Panc1 (cell line): ENCODE data around the gene IMPG1. TPM values are rescaled to one million over a fixed set of nuclear protein-coding genes. Genes with fewer than 3 reads are reported as not detected.

ENCODE experiments used
- ATAC-seq: fragments of 200-7000 bp; cut with Tn5 transposase; 2 replicates; pipeline ENCODE4 v1.9.1; 2020; ENCODE audit warnings: mild to moderate bottlenecking, moderate library complexity
- BruUV-seq: library from RNA; stranded (reverse); fragments of 400-500 nt; replicated peaks from 2 replicates; lab custom pipeline; 2021; lab: Mats Ljungman, UMichigan
- CTCF ChIA-PET: fragments of 300-600 bp; sonication (Branson Sonifier 250); formaldehyde crosslinking; loops from one replicate; lab custom pipeline; 2022; ENCODE audit warnings: antibody characterized with exemption; lab: Charles Lee
- POLR2A ChIA-PET: fragments of 300-600 bp; sonication (Branson Sonifier 250); formaldehyde crosslinking; loops from one replicate; lab custom pipeline; 2022; ENCODE audit warnings: antibody characterized with exemption; lab: Charles Lee
- DNase-seq: peaks from one replicate; pipeline ENCODE4 v3.0.0-alpha.2; 2010; ENCODE audit warnings: low read depth, low spot score
- H3K27ac ChIP-seq: 2 replicates; pipeline ENCODE4 v1.5.1; 2011; ENCODE audit warnings: mild to moderate bottlenecking, low read length, inconsistent platforms
- H3K27me3 ChIP-seq: fragments of 200-500 bp; sonication (Bioruptor generic); 2 replicates; pipeline ENCODE4 v1.6.0; 2014; ENCODE audit warnings: low read length, inconsistent platforms; ENCODE audit not compliant: control insufficient read depth, insufficient read depth
- H3K36me3 ChIP-seq: fragments of 200-500 bp; sonication (Bioruptor generic); 2 replicates; pipeline ENCODE4 v1.5.1; 2014; ENCODE audit warnings: inconsistent platforms, mild to moderate bottlenecking, low read length, moderate library complexity; ENCODE audit not compliant: control insufficient read depth, insufficient read depth
- H3K4me1 ChIP-seq: 2 replicates; pipeline ENCODE4 v1.5.1; 2011; ENCODE audit warnings: inconsistent platforms, mild to moderate bottlenecking, low read length, moderate library complexity; ENCODE audit not compliant: control insufficient read depth, insufficient read depth
- H3K4me3 ChIP-seq, 2 experiments: 2 replicates each; pipeline ENCODE4 v1.5.1; 2011 to 2012; ENCODE audit warnings: low read depth in 2 of 2, low read length in 2 of 2, mild to moderate bottlenecking in 2 of 2, inconsistent platforms in 1 of 2, moderate library complexity in 1 of 2
- H3K9me3 ChIP-seq: fragments of 200-500 bp; sonication (Bioruptor generic); 2 replicates; pipeline ENCODE4 v1.5.1; 2014; ENCODE audit warnings: low read depth, mild to moderate bottlenecking, inconsistent platforms, low read length, moderate library complexity; ENCODE audit not compliant: control insufficient read depth, insufficient read depth
- POLR2AphosphoS5 ChIP-seq: IDR thresholded peaks from 2 replicates; pipeline ENCODE4 v1.6.1; 2012; ENCODE audit warnings: mild to moderate bottlenecking, low read depth, low read length, moderate library complexity
- SIN3A ChIP-seq: IDR thresholded peaks from 2 replicates; pipeline ENCODE4 v1.6.1; 2012; ENCODE audit warnings: low read depth, mild to moderate bottlenecking, low read length, moderate library complexity, borderline replicate concordance; ENCODE audit not compliant: insufficient read depth
- TCF7L2 ChIP-seq: IDR thresholded peaks from 2 replicates; pipeline ENCODE4 v1.6.1; 2011; ENCODE audit warnings: mild to moderate bottlenecking, low read depth, low read length, inconsistent platforms
- in situ Hi-C: cut with HindIII; loops from 2 replicates; pipeline ENCODE4 v1.10.0; 2016; ENCODE audit warnings: low sequenced_read_pairs, low pct_unique_long_range_greater_than_20kb
- intact Hi-C: fragments of 100-400 bp; cut with micrococcal nuclease; formaldehyde crosslinking; loops from one replicate; pipeline ENCODE4 v1.10.0; 2022; ENCODE audit not compliant: unreplicated experiment
- total RNA-seq: library from RNA; stranded (reverse); gene quantifications from one replicate; pipeline ENCODE4 v1.2.1, GENCODE V29; 2021; ENCODE audit not compliant: unreplicated experiment
- TF ChIP-seq, protein P1 (sequence below): fragments of 450-650 bp; IDR thresholded peaks from 2 replicates; pipeline ENCODE4 v1.5.1; 2017; ENCODE audit warnings: mild to moderate bottlenecking
- TF ChIP-seq, protein P2 (sequence below), 2 experiments: IDR thresholded peaks; 2 replicates each; pipeline ENCODE4 v1.6.1; 2011 to 2012; ENCODE audit warnings: low read depth in 2 of 2, control low read depth in 1 of 2, low read length in 1 of 2, mild to moderate bottlenecking in 1 of 2, moderate library complexity in 1 of 2; ENCODE audit not compliant: insufficient read depth in 1 of 2

The IMPG1 gene
- total RNA-seq, 1 experiment from 2014 or later, result not detected

- no peaks in the 10 kb centered on the region; the same call in 1 of the 2 replicates for H3K4me1 ChIP-seq
- in situ Hi-C loops (no loop called here), intact Hi-C loops (no loop called here)
- ATAC-seq (no peak), DNase-seq (no peak)
- ChIA-PET POLR2A (no interaction called here), CTCF (interaction anchor here (0.6 kb wide), 1 partner anchor 447 kb away, joined by 3 read pairs; no protein-coding TSS in a partner anchor)
- H3K27me3 ChIP-seq, result no peaks in the 10 kb centered on the region
- H3K4me3 ChIP-seq, result no peak overlapping the region
- no peak overlapping the region for H3K27ac ChIP-seq
- H3K36me3 ChIP-seq, result no peaks in the 10 kb centered on the region
- no TSS peak for BruUV-seq
- no peaks in the 10 kb centered on the region for H3K9me3 ChIP-seq
- no peak for TF ChIP-seq POLR2AphosphoS5
- TF ChIP-seq SIN3A, result no peak
- TF ChIP-seq, protein P1, sequence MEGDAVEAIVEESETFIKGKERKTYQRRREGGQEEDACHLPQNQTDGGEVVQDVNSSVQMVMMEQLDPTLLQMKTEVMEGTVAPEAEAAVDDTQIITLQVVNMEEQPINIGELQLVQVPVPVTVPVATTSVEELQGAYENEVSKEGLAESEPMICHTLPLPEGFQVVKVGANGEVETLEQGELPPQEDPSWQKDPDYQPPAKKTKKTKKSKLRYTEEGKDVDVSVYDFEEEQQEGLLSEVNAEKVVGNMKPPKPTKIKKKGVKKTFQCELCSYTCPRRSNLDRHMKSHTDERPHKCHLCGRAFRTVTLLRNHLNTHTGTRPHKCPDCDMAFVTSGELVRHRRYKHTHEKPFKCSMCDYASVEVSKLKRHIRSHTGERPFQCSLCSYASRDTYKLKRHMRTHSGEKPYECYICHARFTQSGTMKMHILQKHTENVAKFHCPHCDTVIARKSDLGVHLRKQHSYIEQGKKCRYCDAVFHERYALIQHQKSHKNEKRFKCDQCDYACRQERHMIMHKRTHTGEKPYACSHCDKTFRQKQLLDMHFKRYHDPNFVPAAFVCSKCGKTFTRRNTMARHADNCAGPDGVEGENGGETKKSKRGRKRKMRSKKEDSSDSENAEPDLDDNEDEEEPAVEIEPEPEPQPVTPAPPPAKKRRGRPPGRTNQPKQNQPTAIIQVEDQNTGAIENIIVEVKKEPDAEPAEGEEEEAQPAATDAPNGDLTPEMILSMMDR, result no peak
- no peak for TF ChIP-seq TCF7L2
- TF ChIP-seq, protein P2, sequence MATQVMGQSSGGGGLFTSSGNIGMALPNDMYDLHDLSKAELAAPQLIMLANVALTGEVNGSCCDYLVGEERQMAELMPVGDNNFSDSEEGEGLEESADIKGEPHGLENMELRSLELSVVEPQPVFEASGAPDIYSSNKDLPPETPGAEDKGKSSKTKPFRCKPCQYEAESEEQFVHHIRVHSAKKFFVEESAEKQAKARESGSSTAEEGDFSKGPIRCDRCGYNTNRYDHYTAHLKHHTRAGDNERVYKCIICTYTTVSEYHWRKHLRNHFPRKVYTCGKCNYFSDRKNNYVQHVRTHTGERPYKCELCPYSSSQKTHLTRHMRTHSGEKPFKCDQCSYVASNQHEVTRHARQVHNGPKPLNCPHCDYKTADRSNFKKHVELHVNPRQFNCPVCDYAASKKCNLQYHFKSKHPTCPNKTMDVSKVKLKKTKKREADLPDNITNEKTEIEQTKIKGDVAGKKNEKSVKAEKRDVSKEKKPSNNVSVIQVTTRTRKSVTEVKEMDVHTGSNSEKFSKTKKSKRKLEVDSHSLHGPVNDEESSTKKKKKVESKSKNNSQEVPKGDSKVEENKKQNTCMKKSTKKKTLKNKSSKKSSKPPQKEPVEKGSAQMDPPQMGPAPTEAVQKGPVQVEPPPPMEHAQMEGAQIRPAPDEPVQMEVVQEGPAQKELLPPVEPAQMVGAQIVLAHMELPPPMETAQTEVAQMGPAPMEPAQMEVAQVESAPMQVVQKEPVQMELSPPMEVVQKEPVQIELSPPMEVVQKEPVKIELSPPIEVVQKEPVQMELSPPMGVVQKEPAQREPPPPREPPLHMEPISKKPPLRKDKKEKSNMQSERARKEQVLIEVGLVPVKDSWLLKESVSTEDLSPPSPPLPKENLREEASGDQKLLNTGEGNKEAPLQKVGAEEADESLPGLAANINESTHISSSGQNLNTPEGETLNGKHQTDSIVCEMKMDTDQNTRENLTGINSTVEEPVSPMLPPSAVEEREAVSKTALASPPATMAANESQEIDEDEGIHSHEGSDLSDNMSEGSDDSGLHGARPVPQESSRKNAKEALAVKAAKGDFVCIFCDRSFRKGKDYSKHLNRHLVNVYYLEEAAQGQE (IDR thresholded peaks at IDR 0.05; ENCODE audit: insufficient read depth in 1 of 2, low read depth in 2 of 2, low read length in 1 of 2), result no peak
Measured at GRCh38 chr6:75936682-75937081, 135.8 kb downstream of the IMPG1 start.

DNA sequence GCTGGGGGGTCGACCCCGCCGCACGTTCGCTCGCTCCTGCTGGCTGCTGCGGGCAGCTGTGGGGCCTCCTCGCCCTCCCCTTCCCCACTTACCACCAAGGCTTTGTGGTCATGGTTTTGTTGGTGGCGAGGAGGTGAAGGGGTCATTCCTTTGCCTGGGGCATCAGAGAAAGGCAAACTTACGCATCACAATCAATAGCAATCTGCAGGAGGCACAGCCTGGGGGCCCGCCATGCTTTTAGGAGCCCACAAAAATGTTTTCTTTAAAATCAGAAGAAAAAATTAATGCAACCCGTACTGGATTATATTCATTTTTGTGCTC is 137.0 kb downstream of the IMPG1 start:
- peak overlapping the region; percentile 22 to 55; a peak in 3 of 4 replicates for H3K4me3 ChIP-seq
- in situ Hi-C loops (no loop called here), intact Hi-C loops (loop anchor here (2.0 kb wide), 1 partner anchor 1525 kb away; no protein-coding TSS in a partner anchor)

More for the DNA sequence above, 137.0 kb downstream of the IMPG1 start:
- POLR2A ChIA-PET, result no interaction called here
- DNase-seq (no peak), ATAC-seq (no peak)
- Histone ChIP-seq H3K27me3 (no peaks in the 10 kb centered on the region), H3K4me1 (no peaks in the 10 kb centered on the region; the same call in 1 of the 2 replicates), H3K27ac (no peak overlapping the region), H3K9me3 (no peaks in the 10 kb centered on the region), H3K36me3 (no peaks in the 10 kb centered on the region)
- CTCF ChIA-PET, result interaction anchor here (0.6 kb wide), 3 partner anchors 254 to 747 kb away, joined by 3 to 5 read pairs (median 3); no protein-coding TSS in a partner anchor
- BruUV-seq, result no TSS peak
- TF ChIP-seq POLR2AphosphoS5 (no peak), TCF7L2 (no peak), SIN3A (no peak)
- TF ChIP-seq, protein P2 (IDR thresholded peaks at IDR 0.05; ENCODE audit: insufficient read depth in 1 of 2, low read depth in 2 of 2, low read length in 1 of 2), result no peak
- TF ChIP-seq, protein P1, result no peak
